T follicular helper cell (primary cell): Measurements from ENCODE around the gene CASP7.
"Not testable (repeated sequence)": the region's sequence is repeated elsewhere in the genome, so short reads cannot be mapped to it uniquely, and the experiment has no call there.

Source experiments
- DNase-seq: peaks from one replicate; pipeline ENCODE4 v3.0.0-alpha.2; 2020; ENCODE audit warnings: low read depth

The CASP7 gene

GRCh38 chr10:113754125-113754524 is 74.4 kb downstream of the CASP7 start:
- no peak for DNase-seq

DNA sequence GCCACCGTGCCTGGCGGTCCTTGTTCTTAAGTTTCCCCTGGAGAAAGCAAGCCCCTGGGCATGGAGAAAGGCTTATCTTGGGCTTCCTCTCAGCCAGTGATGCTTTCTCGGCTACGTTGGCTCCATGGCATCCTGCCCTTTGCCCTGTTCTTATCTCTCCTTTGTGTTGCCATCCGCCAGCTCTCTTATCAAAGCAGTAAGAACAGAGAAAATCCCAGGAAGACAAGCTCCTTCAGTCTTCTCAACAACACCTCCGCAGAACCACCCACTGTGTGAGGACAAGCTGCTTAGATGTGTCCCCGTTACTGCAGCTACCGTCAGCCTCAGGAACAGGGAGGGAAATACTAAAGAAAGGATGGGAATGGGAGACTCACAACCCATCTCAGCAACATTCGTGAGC is 75.1 kb downstream of the CASP7 start:
- no peak for DNase-seq

- DNase-seq: no peak
Measured at GRCh38 chr10:113756940-113757543, 77.3 kb downstream of the CASP7 start.

DNA sequence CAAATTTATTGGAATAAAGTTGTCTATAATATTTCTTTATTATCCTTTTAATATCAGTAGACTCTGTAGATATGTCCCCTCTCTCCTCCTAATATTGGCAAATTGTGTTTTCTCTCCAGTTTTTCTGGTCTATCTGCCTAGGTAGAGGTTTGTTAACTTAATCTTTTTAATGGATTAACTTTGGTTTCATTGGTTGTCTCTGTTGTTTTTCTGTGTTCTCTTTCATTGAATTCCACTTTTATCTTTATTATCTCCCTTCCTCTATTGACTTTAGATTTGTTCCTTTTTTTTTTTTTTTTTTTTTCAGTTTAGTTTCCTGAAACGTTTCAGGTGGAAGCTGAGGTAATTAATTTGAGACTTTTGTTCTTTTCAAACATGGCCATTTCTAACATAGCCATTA is 82.4 kb downstream of the CASP7 start:
- no peak for DNase-seq

DNA sequence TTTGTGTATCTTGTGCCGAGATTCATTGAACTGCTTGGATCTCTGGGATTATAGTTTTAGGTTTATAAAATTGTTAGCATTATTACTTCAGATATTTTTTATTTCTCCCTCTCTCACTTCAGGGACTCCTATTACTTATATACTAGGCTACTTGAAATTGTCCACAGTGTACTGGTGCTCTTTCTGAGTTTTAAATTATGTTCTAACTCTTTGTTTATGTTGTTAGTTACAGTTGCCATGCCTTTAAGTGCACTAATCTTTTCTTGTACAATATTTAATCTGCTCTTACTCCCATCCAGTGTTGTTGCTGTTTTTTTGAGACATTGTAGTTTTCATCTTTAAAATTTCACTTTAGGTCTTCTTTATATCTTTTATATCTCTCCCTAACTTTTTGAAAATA is 84.9 kb downstream of the CASP7 start:
- no peak for DNase-seq

DNA sequence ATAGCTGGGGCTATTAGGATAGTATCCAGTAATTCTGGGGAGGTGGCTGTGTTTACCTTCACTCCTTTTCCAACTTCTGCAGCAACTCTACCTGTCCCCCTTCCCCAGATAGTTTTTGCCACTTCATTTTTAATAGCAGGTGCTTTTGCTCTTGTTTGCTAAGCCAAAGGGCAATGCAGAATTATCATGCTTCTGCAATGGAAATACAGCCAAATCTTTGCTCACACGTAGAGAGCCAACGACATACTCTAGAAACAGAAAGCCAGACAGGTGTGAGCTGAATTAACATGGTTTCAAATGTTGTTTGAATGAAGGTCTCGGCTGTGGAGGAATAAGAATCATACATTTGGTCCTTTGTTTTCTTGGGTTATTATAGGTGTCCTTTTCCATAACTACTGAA is 86.2 kb downstream of the CASP7 start:
- no peak for DNase-seq

DNA sequence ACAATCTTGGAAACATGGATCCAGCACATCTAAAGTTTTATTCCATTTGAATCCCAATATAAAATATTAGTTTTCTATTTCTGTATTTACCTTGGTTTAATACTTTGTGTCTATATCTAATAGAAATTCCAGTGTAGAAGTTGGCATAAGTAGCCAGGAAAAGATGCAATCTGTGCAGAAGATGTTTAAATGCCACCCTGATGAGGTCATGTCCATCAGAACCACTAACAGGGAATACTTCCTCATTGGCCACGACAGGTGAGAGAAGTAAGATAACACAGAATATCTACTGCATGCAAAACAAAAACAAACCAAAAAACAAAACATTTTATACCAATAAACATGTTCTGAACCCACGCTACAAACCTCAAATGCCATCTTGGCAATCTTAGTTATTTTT is 87.5 kb downstream of the CASP7 start:
- DNase-seq: no peak

GRCh38 chr10:113770346-113770745 is 90.6 kb downstream of the CASP7 start:
- no peak for DNase-seq

DNA sequence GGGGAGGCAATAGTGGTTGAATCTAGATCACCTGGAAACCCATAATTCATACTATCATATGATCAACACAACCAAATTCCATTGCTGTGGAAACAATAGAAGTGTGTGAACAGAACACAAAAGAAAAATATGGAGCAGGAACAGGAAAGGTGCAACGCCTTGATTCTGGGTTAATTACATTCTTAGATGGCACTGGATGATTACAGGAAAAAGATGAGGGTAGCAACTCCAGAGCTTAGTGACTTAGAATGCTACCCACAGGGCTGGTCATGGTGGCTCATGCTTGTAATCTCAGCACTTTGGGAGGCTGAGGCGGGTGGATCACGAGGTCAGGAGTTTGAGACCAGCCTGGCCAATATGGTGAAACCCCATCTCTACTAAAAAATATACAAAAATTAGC is 91.4 kb downstream of the CASP7 start:
- not testable (repeated sequence) for DNase-seq

GRCh38 chr10:113775686-113776294 is 96.1 kb downstream of the CASP7 start:
- DNase-seq: no peak

- DNase-seq: no peak
Measured at GRCh38 chr10:113776553-113776952, 96.8 kb downstream of the CASP7 start.
